NCI-H146 treated with DMSO at 0.1 percent for 48 hours (cell line): Measurements from ENCODE around the gene RAB5A.
A peak's percentile ranks its signal among the peaks of the same experiment; 100 is the strongest.
"Not testable (repeated sequence)": the region's sequence is repeated elsewhere in the genome, so short reads cannot be mapped to it uniquely, and the experiment has no call there.

Source experiments
- DNase-seq: peaks from one replicate; lab custom pipeline; 2025; ENCODE audit not compliant: unreplicated experiment; lab: John Stamatoyannopoulos, UW

Gene RAB5A

DNA sequence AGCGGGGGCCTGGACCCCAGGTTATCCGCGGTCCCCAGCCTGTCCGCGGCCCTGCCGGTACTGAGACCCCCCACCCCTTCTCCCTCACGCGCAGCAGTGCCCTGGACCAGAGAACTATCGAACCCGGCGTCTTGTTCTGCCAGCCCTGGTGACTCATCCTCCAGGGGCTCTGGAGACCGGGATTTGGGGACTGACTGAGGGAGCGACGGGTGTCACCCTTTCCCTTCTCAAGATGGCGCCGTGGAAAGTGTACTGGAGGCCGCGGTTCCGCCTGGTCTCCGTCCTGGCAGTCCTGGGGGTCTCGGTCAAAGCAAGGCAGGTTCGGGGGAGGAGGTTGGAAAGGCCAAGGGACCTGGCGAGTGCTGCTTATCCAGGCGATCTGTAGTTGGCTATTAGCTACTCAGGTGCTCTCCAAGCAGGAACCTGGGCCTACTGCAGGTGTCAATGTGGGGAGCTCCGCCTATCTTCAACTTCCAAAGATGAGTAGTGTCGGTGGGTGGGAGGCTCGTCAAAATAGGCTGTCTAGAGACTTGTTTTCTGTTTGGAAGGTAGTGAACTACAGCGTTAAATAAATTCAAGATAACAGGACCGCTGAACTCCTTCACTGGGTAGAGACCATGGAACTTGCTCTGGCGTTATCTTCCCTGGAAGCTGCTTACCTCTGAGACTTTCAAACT lies 790 bp downstream of the RAB5A start:
- DNase-seq: peak; percentile 45

DNA sequence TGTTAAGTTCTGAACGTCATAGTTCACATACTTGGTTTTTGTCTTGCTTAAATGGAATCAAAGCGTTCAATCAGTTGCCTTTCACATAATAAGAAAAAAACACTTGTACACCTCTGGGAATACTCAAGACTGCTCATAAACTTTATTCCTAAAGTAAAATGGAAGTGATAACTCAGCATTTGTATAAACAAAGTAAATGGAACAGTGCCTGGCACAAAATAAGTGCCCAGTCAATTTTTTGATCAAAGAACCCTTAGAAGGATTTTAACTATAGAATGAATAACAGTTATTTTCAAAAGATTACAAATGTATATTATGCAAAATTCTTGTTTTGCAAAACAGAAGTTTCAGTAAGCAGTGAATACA lies 1.3 kb downstream of the RAB5A start:
- no peak for DNase-seq

DNA sequence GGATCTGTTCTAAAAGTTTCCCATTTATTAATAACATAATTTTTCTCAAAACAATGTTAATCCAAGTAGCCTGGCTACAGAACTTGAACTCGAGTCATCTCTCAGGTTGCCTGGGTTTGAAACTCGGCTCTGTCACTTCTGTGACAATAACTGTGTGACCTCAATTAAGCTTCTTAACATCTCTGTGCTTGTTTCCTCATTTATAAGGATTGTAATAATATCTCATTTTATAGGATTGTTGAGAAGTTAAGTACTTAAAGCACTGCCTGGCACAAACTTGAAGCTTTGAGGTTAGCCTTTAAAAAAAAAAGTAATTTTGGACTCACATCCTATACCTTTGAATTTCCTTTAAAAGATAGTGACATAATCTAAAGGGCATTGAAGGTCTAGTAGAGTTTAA lies 3.4 kb downstream of the RAB5A start:
- DNase-seq: no peak

DNA sequence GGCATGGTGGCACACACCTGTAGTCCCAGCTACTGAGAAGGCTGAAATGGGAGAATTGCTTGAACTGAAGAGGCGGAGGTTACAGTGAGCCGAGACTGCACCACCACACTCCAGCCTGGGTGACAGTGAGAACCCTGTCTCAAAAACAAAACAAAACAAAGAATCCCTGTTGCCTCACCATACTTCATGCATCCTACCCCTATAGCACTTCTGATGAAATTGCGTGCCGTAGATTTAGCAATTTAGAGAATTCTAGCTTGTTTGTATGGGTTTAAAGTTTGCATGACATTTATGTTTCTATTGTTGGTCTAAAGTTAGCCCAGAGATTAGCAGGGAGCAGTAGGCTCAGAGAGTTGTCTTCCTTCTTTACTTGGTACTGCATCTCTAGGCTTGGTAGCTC lies 7.8 kb downstream of the RAB5A start:
- no peak for DNase-seq

DNA sequence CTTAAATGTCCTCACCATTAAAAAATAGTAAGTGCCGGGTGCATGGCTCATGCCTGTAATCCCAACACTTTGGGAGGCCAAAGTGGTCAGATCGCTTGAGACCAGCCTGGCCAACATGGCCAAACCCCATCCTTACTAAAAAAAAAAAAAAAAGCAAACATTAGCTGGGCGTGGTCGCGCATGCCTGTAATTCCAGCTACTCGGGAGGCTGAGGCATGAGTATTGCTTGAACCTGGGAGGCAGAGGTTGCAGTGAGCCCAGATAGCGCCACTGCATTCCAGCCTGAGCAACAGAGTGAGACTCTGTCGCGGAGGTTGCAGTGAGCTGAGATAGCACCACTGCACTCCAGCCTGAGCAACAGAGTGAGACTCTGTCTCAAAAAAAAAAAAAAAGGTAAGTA lies 10.5 kb downstream of the RAB5A start:
- not testable (repeated sequence) for DNase-seq

DNA sequence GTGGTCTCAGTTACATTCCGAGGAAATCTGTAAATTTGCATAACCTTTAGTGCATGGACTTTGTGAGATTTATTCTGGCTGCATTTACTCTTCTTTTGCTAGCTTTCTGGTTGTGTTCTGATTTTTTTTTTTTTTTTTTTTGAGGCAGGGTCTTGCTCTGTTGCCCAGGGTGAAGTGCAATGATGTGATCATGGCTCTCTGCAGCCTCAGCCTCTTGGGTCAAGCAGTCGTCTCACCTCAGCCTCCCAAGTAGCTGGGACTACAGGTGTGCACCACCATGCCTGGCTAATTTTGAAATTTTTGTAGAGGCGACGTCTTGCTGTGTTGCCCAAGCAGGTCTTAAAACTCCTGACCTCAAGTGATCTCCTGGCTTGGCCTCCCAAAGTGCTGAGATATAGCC lies 12.6 kb downstream of the RAB5A start:
- DNase-seq: no peak

DNA sequence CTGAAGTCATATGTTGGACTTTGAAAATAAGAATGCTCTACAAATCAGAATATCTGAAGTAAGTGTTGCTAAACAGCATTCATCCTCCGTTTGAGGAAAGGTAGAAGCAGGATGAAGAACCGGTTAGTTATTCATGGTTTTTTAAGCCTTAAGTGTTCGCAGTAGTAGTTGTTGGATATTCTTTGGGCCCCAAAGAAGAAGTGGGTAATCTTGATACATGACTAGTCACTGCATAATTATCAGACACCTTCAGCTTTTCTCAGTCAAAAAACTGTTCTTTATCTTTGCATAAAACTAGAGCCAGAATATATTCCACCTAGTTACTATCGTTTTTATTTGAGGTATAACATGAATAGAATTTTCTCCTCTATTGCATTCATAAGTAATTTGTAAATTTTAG lies 13.8 kb downstream of the RAB5A start:
- no peak for DNase-seq

DNA sequence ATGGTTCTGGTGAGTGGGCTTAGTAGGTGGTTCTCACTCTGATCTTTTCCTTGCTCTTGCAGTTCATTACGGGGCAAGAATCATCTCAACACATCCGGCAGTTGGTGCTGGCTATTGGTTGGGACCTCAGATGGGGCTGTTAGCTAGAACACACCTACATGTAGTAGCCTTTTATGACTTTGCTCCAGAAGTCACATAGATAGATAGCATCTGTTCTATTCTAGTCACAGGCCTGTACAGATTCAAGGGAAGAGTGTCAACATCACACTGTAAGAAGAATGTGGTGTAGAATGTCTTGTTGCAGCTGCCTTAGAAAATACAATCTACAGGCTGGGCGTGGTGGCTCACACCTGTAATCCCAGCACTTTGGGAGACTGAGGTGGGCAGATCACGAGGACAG lies 15.1 kb downstream of the RAB5A start:
- no peak for DNase-seq

DNA sequence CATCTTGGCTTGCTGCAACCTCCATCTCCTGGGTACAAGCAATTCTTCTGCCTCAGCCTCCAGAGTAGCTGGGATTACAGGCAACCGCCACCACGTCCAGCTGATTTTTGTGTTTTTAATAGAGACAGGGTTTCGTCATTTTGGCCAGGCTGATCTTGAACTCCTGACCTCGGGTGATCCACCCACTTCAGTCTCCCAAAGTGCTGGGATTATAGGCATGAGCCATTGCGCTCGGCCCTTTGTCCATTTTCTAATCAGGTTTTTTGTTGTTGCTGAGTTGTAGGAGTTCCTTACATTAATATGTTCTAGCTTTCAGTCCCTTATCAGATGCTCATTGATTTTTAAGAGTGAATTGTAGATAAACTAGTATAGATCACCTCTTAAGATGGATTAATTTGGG lies 20.3 kb downstream of the RAB5A start:
- DNase-seq: no peak

DNA sequence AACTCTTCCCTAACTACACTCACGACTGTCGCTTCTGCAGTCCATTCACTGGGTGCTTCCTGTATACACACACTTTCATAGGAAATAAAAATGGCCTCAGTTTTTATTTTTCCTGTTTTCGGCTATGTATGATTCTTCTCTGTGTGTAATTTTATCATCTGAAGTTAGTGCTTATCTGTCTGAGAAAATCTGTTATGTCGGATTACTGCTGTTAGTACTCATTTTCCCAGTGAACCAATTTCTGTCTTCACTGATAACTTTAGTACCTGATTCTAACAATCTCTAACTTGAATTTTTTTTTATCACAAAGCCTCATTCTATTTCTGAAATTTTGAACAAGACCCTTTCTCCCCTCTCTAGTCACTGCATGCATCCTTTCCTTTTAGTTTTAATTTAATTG lies 20.9 kb downstream of the RAB5A start:
- no peak for DNase-seq

DNA sequence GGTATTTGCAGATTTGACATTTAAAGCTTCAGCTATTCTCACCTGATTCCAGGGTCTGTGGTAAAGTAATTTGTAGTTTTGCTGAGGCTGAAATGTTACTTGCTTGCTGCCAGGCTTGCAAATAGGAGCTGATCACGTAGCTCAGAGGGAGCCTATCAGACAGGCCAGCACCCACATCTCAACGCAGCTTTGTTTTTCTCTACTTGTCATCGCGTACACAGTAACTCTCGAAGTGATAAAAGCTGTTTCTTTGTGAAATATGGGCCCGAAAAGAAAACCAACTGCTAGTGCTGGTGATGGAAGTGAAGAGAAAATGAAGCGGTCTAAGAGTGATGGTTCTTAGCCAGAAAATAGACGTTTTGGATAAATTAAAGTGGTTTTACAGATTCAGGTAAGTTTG lies 23.4 kb downstream of the RAB5A start:
- DNase-seq: no peak

DNA sequence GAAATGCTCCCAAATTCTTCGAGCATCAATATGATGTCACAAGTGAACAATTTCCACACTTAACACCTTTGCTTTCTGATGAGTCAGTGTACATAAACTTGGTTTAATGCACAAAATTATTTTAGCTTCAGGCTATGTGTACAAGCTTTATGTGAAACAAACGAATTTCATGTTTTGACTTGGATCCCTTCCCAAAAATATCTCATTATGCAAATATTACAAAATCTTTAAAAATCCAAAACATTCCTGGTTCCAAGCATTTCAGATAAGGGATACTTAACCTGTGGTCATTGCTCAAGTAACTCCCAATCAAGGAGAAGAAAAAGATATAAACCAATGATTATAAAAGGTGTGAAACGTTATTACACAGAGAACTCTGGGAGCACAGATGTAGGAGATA lies 25.2 kb downstream of the RAB5A start:
- DNase-seq: no peak

DNA sequence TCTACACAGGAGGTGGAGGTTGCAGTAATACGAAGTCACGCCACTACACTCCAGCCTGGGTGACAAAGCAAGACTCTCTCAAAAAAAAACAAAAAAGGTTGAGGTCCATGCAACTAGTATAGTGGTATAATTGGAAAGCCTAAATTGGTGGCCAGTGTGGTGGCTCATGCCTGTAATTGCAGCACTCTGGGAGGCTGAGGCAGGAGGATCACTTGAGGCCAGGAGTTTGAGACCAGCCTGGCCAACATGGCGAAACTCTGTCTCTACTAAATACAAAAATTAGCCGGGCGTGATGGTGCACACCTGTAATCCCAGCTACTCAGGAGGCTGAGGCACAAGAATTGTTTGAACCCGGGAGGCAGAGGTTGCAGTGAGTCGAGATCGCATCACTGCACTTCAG lies 42.0 kb downstream of the RAB5A start:
- not testable (repeated sequence) for DNase-seq

DNA sequence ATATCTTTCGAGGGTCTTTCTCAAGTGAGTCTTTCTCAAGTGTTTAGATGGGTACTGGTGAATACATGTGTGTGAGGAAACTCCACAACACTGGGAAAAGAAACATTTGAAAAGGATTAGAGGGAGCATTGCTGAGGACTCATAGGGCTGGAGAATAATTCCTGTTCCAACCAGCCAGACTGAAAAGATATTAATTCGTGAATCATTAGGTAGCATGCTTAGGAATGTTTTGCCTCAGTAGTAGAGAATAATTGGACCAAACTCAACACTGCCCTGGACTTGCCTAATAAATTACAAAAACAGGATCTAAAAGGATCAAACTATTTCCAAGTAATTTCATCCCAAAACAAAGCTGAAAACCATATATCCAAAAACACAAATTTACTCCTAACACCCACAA lies 47.9 kb downstream of the RAB5A start:
- no peak for DNase-seq

DNA sequence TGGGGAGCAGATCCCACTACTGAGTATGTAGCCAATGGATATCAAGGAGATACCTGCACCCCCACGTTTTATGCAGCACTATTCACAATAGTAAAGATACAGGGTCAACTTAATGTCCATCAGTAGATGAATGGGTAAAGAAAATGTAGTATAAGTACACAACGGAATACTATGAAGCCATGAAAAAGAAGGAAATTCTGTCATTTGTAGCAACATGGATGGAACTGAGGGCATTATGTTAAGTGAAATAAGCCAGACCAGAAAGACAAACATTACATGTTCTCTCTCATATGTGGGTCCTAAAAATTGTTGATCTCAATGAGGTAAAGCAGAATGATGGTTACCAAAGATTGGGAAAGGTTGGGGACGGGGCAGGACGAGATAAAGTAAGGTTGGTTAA lies 50.6 kb downstream of the RAB5A start:
- DNase-seq: no peak

DNA sequence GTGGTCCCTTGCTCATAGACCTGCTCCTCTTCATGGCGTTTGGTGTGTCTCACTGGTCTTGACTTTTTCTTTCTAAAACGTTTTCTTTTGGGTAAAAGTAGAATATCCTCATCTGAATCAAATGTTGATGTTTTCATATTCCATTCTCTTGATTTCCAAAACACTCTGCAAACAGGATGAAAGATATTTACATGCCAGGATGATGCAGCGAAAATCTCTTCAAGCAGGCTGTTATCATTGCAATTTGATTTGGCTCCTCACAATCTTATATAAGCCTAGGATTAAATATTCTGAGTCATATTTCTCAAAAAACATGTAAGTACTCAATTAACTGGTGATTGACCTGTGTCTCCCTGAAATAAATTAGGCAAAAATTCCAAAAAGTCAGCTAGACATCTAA lies 55.0 kb downstream of the RAB5A start:
- DNase-seq: no peak

DNA sequence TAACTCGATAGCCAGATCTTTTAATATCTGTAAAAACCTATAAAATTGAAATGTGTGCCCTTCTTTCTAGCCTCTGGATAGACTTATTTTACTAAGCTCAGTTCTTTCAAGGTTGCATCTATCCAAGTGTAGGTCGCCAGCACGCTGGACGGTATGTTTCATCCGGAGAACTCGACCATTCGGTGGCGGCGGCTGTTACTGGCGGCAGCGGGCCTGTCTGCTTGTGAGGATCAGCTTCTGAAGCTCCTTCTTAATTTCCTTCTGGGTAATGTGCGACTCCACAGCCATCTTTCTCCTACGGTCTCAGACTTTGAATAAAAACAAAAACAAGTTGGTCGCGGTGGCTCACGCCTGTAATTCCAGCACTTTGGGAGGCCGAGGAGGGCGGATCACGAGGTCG lies 61.1 kb downstream of the RAB5A start:
- DNase-seq: no peak

DNA sequence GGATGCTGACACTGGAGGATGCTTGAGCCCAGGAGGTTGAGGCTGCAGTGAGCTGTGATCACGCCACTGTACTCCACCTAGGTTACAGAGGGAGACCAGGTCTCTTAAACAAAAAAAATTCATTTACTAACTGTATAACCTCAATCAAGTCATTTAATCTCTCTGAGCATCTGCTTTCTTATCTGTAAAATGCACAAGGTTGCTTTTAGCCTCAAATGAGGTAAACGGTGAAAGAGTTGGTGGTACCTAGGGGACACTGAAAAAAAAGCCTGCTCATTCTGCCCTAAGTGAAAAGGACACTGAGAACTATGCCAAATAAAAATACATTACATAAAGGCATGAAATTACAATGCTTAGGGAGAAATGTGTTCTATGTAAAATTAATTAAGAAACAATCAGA lies 61.7 kb downstream of the RAB5A start:
- no peak for DNase-seq

DNA sequence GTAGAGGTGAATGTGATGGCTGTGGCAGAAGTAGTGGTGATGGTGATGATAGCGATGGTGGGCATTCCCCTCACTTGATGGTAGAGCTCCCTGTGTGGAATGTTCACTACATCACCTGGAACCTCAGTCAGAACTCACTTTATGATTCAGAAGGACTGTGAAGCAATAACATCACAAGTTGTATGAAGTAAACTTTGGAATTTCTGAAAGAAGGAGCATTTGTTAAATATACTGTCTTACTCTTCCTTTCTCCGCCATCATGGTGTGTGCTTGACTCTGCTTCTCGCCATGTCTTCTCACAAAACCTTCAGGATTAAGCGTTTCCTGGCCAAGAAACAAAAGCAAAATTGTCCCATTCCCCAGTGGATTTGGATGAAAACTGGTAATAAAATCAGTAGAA lies 65.3 kb downstream of the RAB5A start, which contains the start of gene PP2D1:
Gene PP2D1 (minus strand): TSS at position 101 of the 400 bp plus-strand sequence. CDS start 192 bp downstream, outside the sequence.
- DNase-seq: no peak

DNA sequence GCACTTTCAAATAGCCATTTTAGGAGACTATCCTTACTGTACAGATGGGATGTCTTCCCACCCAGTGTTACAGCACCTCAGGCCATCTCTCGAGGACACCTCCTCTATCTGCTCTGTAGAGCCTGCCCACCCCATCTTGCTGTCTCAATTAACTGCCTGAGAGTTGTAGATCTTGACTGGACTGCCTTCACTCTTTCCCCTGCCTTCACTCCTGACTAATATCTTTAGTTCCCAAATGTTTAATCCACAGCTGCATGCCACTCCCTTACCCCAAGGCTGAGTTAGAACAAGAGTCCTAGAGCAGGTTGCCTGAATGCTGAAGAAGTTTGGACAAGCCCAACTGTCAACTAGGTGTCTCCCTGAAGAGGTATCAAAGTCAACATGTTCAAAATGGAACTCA lies 66.5 kb downstream of the RAB5A start:
- no peak for DNase-seq

DNA sequence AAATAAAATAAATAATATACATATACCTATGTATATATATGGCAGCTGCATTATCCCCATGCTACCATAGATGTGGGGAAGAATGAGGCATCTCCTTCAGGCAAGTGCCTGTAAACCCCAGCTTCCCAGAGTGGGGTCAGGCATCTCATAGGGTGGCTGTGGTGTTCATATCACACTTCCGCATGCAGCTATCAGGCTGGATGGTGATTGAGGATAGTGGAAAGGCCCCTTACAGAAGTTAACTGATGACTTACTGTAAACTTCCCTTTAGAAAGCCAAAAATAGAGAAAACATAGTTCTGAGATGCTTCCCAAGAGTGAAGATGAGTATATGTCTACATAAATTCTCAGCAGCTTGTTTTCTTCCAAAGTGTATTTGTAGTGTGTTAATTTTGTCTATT lies 68.6 kb downstream of the RAB5A start:
- DNase-seq: no peak

DNA sequence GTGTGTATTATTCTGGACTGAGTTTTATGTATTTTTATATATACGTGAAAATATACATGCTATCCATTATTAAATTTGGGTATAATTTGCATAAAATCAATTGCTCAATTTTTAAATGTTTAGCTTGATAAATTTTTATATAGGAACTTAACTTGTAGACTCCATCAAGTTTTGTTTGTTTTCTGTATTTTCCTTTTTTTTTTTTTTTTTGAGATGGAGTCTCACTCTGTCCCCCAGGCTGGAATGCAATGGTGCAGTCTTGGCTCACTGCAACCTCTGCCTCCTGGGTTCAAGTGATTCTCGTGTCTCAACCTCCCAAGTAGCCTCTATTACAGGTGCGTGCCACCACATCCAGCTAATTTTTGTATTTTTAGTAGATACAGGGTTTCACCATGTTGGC lies 69.2 kb downstream of the RAB5A start:
- DNase-seq: not testable (repeated sequence)

DNA sequence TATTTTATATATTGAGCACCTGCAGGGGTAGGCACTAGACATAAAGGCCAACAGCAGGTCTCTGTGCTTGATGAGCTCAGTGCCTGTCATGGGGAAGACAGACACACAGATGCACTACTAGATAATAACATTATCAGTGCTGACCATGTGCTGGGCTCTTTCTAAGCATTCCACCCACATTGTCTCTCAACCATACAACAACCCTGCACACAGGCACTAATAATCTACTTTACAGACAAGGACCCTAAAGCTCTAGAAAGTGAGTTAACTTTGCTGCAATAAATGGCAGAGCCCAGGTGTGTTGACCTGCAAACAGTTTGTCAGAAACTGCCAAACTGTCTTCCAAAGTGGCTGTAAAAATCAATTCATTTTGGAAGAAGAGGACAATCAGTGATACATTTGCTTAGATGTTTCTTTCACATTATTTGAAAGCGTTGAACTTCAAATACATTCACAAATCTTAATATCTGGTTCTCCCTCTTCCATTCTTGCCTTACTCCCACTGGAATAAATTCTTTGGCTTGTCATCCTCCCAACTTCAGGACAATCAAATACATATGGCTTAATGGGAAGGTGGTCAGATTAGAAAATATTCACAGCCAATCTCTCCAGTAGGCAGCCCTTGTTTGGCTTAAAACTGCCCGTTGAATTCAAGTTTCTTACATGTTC lies 76.2 kb downstream of the RAB5A start:
- DNase-seq: no peak
